Endothelial cell of umbilical vein (primary cell): ENCODE measurements around the gene UQCRHL. TPM values are rescaled to one million over a fixed set of nuclear protein-coding genes. Genes with fewer than 3 reads are reported as not detected.

Source experiments
- BruUV-seq: library from RNA; stranded (reverse); fragments of 400-500 nt; replicated peaks from 2 replicates; lab custom pipeline; 2021; lab: Mats Ljungman, UMichigan
- CTCF ChIA-PET: fragments of 300-600, 350-600 bp; sonication (Branson Sonifier 250); formaldehyde crosslinking; loops from one replicate; lab custom pipeline; 2021; ENCODE audit warnings: antibody characterized with exemption, inconsistent platforms; lab: Charles Lee
- POLR2A ChIA-PET: fragments of 300-600, 350-600 bp; sonication (Branson Sonifier 250); formaldehyde crosslinking; loops from one replicate; lab custom pipeline; 2021; ENCODE audit warnings: antibody characterized with exemption, inconsistent platforms; lab: Charles Lee
- DNase-seq: peaks from one replicate; pipeline ENCODE4 v3.0.0-alpha.2; 2011; ENCODE audit warnings: low read depth, low spot score
- FAIRE-seq: peaks from 2 replicates; lab custom pipeline; 2011; peaks lifted over from hg19 to GRCh38; lab: Jason Lieb, UNC
- H2AFZ ChIP-seq: 2 replicates; pipeline ENCODE4 v1.6.0; 2012; ENCODE audit warnings: low read depth, low read length, control low read depth, inconsistent platforms
- H3K27ac ChIP-seq: 2 replicates; pipeline ENCODE4 v1.5.1; 2011; ENCODE audit warnings: low read depth, mild to moderate bottlenecking, control low read depth, low read length, moderate library complexity; ENCODE audit not compliant: insufficient read depth
- H3K27me3 ChIP-seq, 2 experiments: 2 replicates each; pipeline versions ENCODE4 v1.6.0 to v1.6.1; 2011; ENCODE audit warnings: low read length in 2 of 2, mixed read lengths in 1 of 2; ENCODE audit not compliant: control insufficient read depth in 2 of 2, insufficient read depth in 2 of 2
- H3K36me3 ChIP-seq, 2 experiments: 2 replicates in 1 of 2; 3 replicates in 1 of 2; pipeline ENCODE4 v1.5.1; 2011; ENCODE audit warnings: low read length in 2 of 2, mild to moderate bottlenecking in 1 of 2, moderate library complexity in 1 of 2; ENCODE audit not compliant: control insufficient read depth in 2 of 2, insufficient read depth in 2 of 2; ENCODE audit errors: extremely low read depth in 1 of 2
- H3K4me1 ChIP-seq: 3 replicates; pipeline ENCODE4 v1.5.1; 2011; ENCODE audit warnings: mild to moderate bottlenecking, low read length; ENCODE audit not compliant: control insufficient read depth, insufficient read depth; ENCODE audit errors: extremely low read depth
- H3K4me2 ChIP-seq: 2 replicates; pipeline ENCODE4 v1.6.1; 2011; ENCODE audit warnings: low read length, control low read depth, mixed read lengths; ENCODE audit not compliant: insufficient read depth
- H3K4me3 ChIP-seq, 3 experiments: fragments of 200-600 bp in 1 of 3; sonication (generic), shearing (Covaris generic) in 1 of 3; replicated peaks in 1 of 3; 2 replicates each; pipeline ENCODE4 v1.5.1; 2011 to 2016; ENCODE audit warnings: control low read depth in 3 of 3, low read length in 3 of 3, mild to moderate bottlenecking in 2 of 3, inconsistent platforms in 1 of 3, low read depth in 1 of 3, moderate library complexity in 1 of 3; ENCODE audit not compliant: insufficient read depth in 1 of 3
- H3K79me2 ChIP-seq: 2 replicates; pipeline ENCODE4 v1.6.0; 2012; ENCODE audit warnings: low read length, inconsistent platforms; ENCODE audit not compliant: control insufficient read depth, insufficient read depth
- H3K9ac ChIP-seq: replicated peaks from 2 replicates; pipeline ENCODE3; 2011; ENCODE audit warnings: low read length, control low read depth; ENCODE audit not compliant: insufficient read depth; ENCODE audit errors: extremely low read depth
- H3K9me1 ChIP-seq: replicated peaks from 3 replicates; pipeline ENCODE4 v1.6.0; 2011; ENCODE audit warnings: mild to moderate bottlenecking, low read length; ENCODE audit not compliant: control insufficient read depth, insufficient read depth; ENCODE audit errors: extremely low read depth
- H3K9me3 ChIP-seq: replicated peaks from 2 replicates; pipeline ENCODE4 v1.5.1; 2012; ENCODE audit warnings: low read length, inconsistent platforms; ENCODE audit not compliant: control insufficient read depth, insufficient read depth
- H4K20me1 ChIP-seq: replicated peaks from 2 replicates; pipeline ENCODE3; 2011; ENCODE audit warnings: mild to moderate bottlenecking, low read length; ENCODE audit not compliant: control insufficient read depth, insufficient read depth; ENCODE audit errors: extremely low read depth
- CTCF ChIP-seq, 2 donors: IDR thresholded peaks; 1 replicate in 1 of 2; 2 replicates in 1 of 2; pipeline ENCODE4 v1.5.1; 2011; ENCODE audit warnings: low read length in 2 of 2, mild to moderate bottlenecking in 2 of 2, moderate library complexity in 2 of 2, control low read depth in 1 of 2, inconsistent platforms in 1 of 2, low read depth in 1 of 2; ENCODE audit not compliant: insufficient read depth in 1 of 2; ENCODE audit errors: extremely low read depth in 1 of 2
- EZH2 ChIP-seq: IDR thresholded peaks from 2 replicates; pipeline ENCODE4 v1.6.1; 2012; ENCODE audit warnings: borderline replicate concordance, low read depth, mild to moderate bottlenecking, moderate library complexity, low read length, inconsistent platforms; ENCODE audit not compliant: severe bottlenecking
- FOS ChIP-seq: IDR thresholded peaks from 2 replicates; pipeline ENCODE4 v1.6.1; 2011; ENCODE audit warnings: mild to moderate bottlenecking, low read length, moderate library complexity, borderline replicate concordance; ENCODE audit not compliant: insufficient read depth
- GATA2 ChIP-seq: IDR thresholded peaks from 2 replicates; pipeline ENCODE4 v1.7.0; 2011; ENCODE audit warnings: low read depth, mild to moderate bottlenecking, moderate library complexity, mixed read lengths, low read length; ENCODE audit not compliant: insufficient read length, insufficient read depth
- JUN ChIP-seq: IDR thresholded peaks from 2 replicates; pipeline ENCODE4 v1.6.1; 2011; ENCODE audit warnings: borderline replicate concordance, low read depth; ENCODE audit not compliant: insufficient read length, insufficient read depth
- MAX ChIP-seq: IDR thresholded peaks from 2 replicates; pipeline ENCODE4 v1.6.1; 2011; ENCODE audit not compliant: insufficient read depth, insufficient read length
- MYC ChIP-seq: IDR thresholded peaks from one replicate; pipeline ENCODE4 v1.6.1; 2011; ENCODE audit warnings: mild to moderate bottlenecking, low read depth, low read length
- POLR2A ChIP-seq: IDR thresholded peaks from 2 replicates; pipeline ENCODE4 v1.6.1; 2012; ENCODE audit warnings: low read depth, mild to moderate bottlenecking, control low read depth, low read length
- POLR2AphosphoS5 ChIP-seq: IDR thresholded peaks from 2 replicates; pipeline ENCODE4 v1.6.1; 2012; ENCODE audit warnings: low read depth, mild to moderate bottlenecking, control low read depth, low read length, moderate library complexity; ENCODE audit not compliant: insufficient read depth
- dilution Hi-C: fragments of 300-500 bp; cut with MboI; formaldehyde crosslinking; loops from one replicate; pipeline ENCODE4 v1.15.0; 2019; ENCODE audit warnings: low sequenced_read_pairs; ENCODE audit not compliant: extremely low pct_ligation_motif_present
- intact Hi-C: fragments of 100-400 bp; cut with micrococcal nuclease; formaldehyde crosslinking; loops from one replicate; pipeline ENCODE4 v1.10.0; 2022
- polyA plus RNA-seq, 4 experiments: library from polyadenylated mRNA; depleted of rRNA in 3 of 4; stranded (reverse) in 3 of 4; unstranded in 1 of 4; fragments of >200 nt; gene quantifications; 2 replicates each; pipeline versions ENCODE4 v1.2.1 to v1.2.3, GENCODE V29; 2011 to 2012; ENCODE audit warnings: missing spikeins in 1 of 4
- total RNA-seq: library from RNA; stranded (reverse); gene quantifications from 2 replicates; pipeline ENCODE4 v1.2.3, GENCODE V29; 2021

UQCRHL gene
- total and polyA plus RNA-seq, 2 donors (not counting 3 experiments of a cell fraction or from before 2014, with no cell fraction given): 0.92 to 1.4 TPM

GRCh38 chr1:15825800-15826199 is 18.4 kb upstream of the UQCRHL start:
- POLR2A ChIA-PET: no interaction called here
- Histone ChIP-seq H3K4me2 (no peak overlapping the region), H3K4me3 (no peak overlapping the region), H3K27me3 (no peaks in the 10 kb centered on the region), H3K9me1 (no peaks in the 10 kb centered on the region), H3K79me2 (no peaks in the 10 kb centered on the region), H3K27ac (no peak overlapping the region), H4K20me1 (no peaks in the 10 kb centered on the region), H2AFZ (no peak overlapping the region), H3K4me1 (no peaks in the 10 kb centered on the region), H3K36me3 (no peaks in the 10 kb centered on the region), H3K9ac (no peak overlapping the region), H3K9me3 (no peaks in the 10 kb centered on the region)
- FAIRE-seq (no peak), DNase-seq (no peak)
- intact Hi-C loops (no loop called here), dilution Hi-C loops (no loop called here)
- CTCF ChIA-PET: interaction anchor here (1.3 kb wide), 1 partner anchor 10 kb away, joined by 10 read pairs; no protein-coding TSS in a partner anchor
- no TSS peak for BruUV-seq
- TF ChIP-seq CTCF (IDR thresholded peaks at IDR 0.05; ENCODE audit: extremely low read depth in 1 of 2, insufficient read depth in 1 of 2, low read depth in 1 of 2, low read length in 2 of 2) (no peak), JUN (no peak), MAX (no peak), POLR2AphosphoS5 (no peak), EZH2 (no peak), FOS (no peak), GATA2 (no peak), POLR2A (no peak), MYC (no peak)
